HG03045 (cell line): ENCODE measurements around the gene FGR.
A peak's percentile ranks its signal among the peaks of the same experiment; 100 is the strongest.
"Not testable (repeated sequence)": the region's sequence is repeated elsewhere in the genome, so short reads cannot be mapped to it uniquely, and the experiment has no call there.

ENCODE experiments used
- ATAC-seq: cut with Tn5 transposase; IDR thresholded peaks from one replicate; pipeline ENCODE4 v1.9.1; 2021; ENCODE audit warnings: mild to moderate bottlenecking, moderate library complexity; ENCODE audit not compliant: unreplicated experiment

Gene FGR

GRCh38 chr1:27660300-27660835 lies 25.4 kb upstream of the FGR start:
- no peak for ATAC-seq

DNA sequence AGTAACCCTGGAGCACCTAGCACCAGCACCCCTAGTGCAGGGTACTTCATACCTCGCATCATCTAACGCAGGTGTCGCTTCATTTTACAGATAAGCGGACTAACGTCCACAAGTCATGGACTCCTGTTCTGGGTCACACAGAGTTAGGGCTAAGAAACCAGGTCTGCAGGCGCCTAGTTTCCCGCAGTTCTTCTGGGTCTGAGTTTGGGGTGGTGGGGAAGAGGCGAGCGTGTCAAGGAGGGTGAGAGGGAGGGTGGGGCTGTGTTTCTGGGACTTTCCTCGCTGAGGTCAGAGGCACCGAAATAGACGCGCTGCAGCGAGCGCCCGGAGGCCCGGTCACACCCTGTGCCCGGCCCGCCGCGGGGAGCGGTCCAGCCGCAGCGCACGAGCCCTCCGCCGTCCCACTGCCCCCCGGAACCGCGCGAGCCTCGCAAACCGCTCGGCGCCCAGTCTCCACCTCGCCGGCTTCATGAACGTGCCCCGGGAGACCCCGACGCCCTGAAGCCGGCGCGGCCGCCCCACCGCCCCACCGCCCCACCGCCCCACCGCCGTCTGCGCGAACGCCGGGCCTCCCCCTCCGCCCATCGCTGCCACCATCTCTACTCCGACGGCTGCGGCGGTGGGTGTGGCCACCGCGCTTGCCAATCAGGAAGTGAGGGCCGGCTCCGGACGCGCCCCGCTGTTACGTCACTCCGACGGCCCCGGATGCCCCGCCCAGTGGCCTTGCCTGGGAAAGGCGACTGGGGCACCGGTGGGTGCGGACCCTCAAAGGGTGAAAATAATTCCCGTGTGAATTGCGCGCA lies 24.7 kb upstream of the FGR start:
- ATAC-seq = peak; percentile 64

DNA sequence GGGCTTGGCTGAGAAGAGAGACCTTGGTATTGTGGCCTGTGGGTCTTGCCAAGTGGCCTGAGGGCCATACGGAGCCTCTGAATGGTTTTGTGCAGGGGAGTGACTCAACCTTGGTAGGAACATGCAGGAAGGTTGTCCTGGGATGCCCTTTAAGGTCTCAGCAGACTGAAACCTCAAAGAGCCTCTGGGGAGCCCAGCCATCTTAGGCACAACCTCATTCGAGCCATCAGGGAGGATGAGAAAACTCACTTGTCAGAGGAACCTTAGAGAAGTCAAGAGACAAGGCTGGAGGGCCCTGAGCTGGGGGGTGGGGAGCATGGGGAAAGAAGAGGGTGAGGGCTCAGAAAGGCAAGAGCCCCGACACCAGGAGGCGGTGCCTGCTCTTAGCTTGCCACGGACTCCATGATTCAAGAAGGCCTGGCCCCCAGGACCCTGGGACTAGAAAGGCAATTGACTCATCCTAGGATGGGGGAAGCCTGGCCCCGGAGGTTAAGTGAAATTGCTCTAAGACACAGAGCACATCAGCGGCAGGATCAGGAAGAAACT lies 24.0 kb upstream of the FGR start:
- ATAC-seq = peak; percentile 3

GRCh38 chr1:27656157-27656893 lies 21.3 kb upstream of the FGR start:
- ATAC-seq = no peak

GRCh38 chr1:27655151-27655937 lies 20.4 kb upstream of the FGR start:
- no peak for ATAC-seq

DNA sequence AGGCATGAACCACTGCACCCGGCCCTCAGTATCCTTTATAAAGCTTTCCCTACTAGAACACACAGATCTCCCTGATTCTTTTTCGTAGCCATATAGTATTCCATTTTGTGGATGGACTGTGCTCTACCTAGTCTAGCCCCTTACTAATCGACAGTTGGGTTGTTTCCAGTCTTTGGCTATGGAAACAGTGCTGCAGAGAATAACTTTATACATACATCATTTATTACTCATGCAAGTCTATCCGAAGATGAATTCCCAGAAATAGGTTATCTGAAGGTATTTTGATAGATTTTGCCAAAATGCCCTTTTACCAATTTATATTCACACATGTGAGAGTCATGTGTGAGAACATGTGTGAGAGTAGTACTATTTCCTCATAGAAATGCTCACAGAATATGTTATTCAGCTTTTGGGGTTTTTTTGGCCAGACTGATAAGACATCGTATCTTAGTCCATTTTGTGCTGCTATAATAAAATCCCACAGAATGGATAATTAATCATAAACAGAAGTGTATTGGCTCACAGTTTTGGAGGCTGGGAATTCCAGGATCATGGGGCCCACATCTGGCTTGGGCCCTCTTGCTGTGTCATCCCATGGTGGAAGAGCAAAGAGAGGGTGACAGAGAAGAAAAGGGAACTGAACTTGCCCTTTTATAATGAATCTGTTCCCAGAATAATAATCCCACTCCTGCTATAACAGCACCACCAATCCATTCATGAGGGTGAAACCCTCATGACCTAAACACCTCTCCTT lies 17.3 kb upstream of the FGR start:
- no peak for ATAC-seq

- no peak for ATAC-seq
These were observed 15.7 kb upstream of the FGR start for GRCh38 chr1:27650539-27651175.

GRCh38 chr1:27650171-27650538 lies 15.2 kb upstream of the FGR start:
- ATAC-seq = no peak

DNA sequence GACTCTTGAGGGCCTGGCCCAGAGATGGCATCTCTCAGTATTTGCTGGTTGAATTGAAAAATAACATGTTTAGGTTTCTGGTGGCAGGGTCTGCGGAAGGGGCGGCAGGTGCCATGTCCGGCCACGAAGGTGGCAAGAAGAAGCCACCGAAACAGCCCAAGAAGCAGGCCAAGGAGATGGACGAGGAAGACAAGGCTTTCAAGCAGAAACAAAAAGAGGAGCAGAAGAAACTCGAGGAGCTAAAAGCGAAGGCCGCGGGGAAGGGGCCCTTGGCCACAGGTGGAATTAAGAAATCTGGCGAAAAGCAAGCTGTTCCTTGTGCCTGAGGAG lies 14.3 kb upstream of the FGR start:
- ATAC-seq = no peak

DNA sequence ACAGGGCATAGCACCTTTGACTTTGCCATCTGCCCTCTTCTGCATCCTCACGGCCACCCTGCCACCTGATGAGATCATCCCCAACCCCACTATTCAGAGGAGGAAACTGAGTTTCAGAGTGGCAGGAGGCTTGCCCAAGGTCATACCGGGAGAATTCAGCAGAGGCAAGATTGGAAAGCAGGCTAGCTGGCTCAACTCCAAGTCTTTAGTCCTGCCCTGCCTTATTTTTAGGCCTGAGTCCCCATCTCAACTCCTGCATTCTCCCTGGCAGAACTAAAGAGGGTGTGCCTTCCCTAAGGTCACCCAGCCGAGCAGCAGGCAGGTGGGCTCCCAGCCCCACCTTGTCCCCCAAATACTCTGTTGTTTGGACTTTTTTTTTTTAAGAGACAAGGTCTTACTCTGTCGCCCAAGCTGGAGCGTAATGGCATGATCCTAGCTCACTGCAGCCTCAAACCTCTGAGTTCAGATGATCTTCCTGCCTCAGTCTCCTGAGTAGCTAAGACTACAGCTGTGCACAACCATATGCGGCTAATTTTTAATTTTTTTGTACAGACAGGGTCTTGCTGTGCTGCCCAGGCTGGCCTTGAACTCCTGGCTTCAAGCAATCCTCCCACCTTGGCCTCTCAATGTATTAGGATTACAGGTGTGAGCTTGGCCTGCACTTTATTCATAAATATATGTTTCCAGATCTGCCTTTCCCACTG lies 13.8 kb upstream of the FGR start:
- ATAC-seq = no peak

DNA sequence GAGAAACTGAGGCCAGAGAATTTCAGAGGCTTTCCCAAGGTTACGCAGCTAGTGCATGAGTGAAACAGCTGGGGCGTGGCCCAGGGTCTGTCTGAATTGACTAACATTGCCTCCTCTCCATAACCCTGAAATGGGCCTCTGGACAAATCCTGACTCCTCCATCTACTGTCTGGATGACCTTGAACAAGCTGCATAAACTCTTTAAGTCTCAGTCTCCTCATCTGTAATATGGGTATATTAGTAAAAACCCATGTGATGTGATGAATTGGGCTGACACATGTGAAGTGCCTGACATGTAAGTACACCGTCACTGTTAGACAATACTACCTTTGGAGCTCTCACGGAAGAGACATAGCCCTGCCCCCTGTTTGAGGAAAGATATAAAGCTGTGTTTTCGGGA lies 12.3 kb upstream of the FGR start:
- no peak for ATAC-seq

DNA sequence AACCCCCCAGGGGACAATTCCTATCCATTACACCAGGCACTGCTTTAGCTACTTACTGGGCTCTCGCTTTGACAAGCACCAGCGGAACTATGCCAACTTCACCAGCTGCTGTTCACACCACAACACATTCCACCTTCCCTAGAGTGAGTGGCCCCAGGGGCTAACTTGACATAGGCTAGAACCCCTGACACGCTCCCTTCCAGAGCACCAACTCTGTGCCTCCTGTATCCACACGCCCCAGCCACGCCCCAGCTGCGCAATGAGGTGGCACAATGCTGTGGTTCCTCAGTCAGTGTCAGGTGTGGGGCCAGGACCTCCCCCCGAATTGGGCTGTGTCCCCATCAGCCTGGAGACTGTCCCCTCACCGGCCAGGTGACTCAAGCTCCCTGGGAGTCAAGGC lies 11.7 kb upstream of the FGR start:
- ATAC-seq = no peak

DNA sequence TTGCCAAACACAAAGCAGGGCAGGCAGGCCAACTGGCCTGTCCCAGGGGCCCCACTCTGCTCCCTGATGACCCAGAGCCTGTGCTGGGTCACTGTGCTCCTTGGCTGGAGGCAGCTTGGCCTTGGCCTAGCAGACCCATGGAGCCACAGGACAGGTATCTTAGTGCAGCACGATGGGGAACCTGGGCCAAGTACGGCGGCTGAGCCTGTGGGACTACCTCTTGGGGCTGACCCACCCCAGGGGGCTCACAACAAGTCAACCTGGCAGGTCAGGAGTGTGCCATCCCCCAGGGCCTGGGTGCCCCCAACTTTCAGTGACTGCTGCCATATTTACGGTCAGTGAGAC lies 10.1 kb upstream of the FGR start:
- ATAC-seq = no peak

- no peak for ATAC-seq
These were observed 9.5 kb upstream of the FGR start for GRCh38 chr1:27644369-27645070.

DNA sequence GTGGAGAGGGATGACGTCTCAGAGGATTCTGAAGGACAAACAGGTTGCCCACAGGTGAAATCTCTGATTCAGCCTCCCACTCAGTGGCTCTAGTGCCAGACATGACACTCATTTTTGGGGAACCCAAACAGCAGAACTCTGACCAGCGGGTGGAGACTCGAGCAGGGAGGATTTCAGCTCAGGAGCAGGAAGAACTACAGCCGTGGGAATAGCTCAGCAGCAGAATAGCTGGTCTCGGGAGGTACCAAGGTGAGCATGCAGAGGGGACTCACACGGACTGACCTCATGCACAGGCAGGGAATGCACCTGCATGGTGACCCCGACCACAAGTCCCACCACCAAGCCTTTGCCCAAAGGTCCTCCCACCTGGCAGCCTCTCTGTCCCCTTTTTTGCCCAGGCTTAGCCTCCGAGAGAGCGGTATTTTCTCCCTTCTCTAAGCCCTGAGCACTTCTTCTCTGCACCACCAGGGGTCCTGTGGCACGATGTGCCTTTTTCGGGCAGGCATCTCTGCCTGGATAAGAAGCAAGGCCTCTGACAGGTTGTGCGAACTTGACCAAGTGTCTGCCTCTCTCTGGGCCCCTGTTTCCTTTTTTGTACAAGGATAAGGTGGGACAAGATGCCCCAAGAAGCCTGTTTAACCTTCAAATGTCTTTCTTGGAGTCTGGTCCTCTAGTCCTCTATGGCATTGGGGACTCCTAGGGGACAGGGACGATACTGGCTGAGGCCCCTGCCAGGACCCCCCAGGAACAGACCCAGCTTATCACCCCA lies 8.8 kb upstream of the FGR start:
- ATAC-seq = peak; percentile 57

DNA sequence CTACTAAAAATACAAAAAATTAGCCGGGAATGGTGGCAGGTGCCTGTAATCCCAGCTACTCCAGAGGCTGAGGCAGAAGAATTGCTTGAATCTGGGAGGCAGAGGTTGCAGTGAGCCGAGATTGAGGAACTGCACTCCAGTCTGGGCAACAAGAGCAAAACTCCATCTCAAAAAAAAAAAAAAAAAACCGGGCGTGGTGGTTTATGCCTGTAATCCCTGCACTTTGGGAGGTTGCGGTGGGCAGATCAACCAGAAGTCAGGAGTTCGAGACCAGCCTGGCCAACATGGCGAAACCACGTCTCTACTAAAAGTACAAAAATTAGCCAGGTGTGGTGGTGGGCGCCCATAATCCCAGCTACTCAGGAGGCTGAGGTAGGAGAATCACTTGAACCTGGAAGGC lies 5.5 kb upstream of the FGR start:
- ATAC-seq = not testable (repeated sequence)

- no peak for ATAC-seq
These were observed 3.8 kb upstream of the FGR start for GRCh38 chr1:27638805-27639204.

DNA sequence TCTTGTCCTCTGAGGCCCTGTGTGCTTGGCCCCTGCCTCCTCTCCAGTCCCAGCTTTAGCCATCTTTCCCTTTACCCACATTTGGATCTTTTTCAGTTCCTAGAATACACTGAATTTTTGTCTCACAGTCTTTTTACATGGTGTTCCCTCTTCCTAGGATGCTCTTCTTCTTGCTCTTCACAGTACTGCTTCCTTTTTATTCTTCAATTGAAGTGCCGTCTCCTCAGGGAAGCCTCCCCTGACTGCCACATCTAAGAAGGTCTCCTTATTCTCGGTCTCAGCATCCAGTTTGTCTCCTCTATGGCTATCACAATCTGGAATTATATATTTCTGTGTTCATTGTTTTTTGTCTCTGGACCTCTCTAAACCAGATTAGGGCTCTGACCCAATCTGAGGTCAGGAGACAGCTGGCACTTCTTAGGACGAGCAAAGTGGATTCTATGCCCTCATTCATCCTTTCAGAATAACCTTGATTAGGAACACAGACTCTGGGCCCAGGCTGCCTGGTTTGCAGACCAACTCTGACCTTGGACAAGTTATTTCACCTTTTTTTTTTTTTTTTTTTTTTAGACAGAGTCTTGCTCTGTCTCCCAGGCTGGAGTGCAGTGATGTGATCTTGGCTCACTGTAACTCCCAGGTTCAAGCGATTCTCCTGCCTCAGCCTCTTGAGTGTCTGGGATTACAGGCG lies 3.2 kb upstream of the FGR start:
- no peak for ATAC-seq
